ENCODE results near the gene MBTPS1.
A peak's percentile ranks its signal among the peaks of the same experiment; 100 is the strongest.

GRCh38 chr16:84116720-84117493, at the start of gene MBTPS1:
- TF ChIP-seq, protein P1, sequence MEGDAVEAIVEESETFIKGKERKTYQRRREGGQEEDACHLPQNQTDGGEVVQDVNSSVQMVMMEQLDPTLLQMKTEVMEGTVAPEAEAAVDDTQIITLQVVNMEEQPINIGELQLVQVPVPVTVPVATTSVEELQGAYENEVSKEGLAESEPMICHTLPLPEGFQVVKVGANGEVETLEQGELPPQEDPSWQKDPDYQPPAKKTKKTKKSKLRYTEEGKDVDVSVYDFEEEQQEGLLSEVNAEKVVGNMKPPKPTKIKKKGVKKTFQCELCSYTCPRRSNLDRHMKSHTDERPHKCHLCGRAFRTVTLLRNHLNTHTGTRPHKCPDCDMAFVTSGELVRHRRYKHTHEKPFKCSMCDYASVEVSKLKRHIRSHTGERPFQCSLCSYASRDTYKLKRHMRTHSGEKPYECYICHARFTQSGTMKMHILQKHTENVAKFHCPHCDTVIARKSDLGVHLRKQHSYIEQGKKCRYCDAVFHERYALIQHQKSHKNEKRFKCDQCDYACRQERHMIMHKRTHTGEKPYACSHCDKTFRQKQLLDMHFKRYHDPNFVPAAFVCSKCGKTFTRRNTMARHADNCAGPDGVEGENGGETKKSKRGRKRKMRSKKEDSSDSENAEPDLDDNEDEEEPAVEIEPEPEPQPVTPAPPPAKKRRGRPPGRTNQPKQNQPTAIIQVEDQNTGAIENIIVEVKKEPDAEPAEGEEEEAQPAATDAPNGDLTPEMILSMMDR (IDR thresholded peaks at IDR 0.05; ENCODE audit: low read depth, low read length): no peak
- peak; percentile 81 for TF ChIP-seq POLR2A (IDR thresholded peaks at IDR 0.05; ENCODE audit: extremely low read depth, insufficient read length)
